H9 (cell line): Measurements from ENCODE around the gene EEF1AKMT3. TPM values are rescaled to one million over a fixed set of nuclear protein-coding genes. Genes with fewer than 3 reads are reported as not detected.
A peak's percentile ranks its signal among the peaks of the same experiment; 100 is the strongest.

Source experiments
- DNase-seq: peaks from one replicate; pipeline ENCODE4 v3.0.0-alpha.2; 2017
- H2AFZ ChIP-seq: one replicate; pipeline ENCODE4 v1.6.1; 2013; ENCODE audit warnings: mild to moderate bottlenecking, low read length, control low read depth, moderate library complexity
- H2AK5ac ChIP-seq: 2 replicates; pipeline ENCODE4 v1.6.1; 2013; ENCODE audit warnings: low read length, control low read depth, mixed read lengths; ENCODE audit not compliant: insufficient read length
- H2BK120ac ChIP-seq: one replicate; pipeline ENCODE4 v1.6.1; 2013; ENCODE audit warnings: low read depth, mild to moderate bottlenecking, low read length, control low read depth, inconsistent platforms; ENCODE audit not compliant: poor library complexity, severe bottlenecking
- H2BK12ac ChIP-seq: 2 replicates; pipeline ENCODE4 v1.6.1; 2013; ENCODE audit warnings: low read length, control low read depth, mixed read lengths, low read depth; ENCODE audit not compliant: insufficient read length
- H2BK15ac ChIP-seq: 2 replicates; pipeline ENCODE4 v1.6.1; 2013; ENCODE audit warnings: low read depth, low read length, control low read depth
- H2BK20ac ChIP-seq: one replicate; pipeline ENCODE4 v1.6.1; 2013; ENCODE audit warnings: low read depth, mild to moderate bottlenecking, low read length, control low read depth, inconsistent platforms; ENCODE audit not compliant: poor library complexity, severe bottlenecking
- H2BK5ac ChIP-seq: 2 replicates; pipeline ENCODE4 v1.6.1; 2013; ENCODE audit warnings: low read length, control low read depth, mixed read lengths; ENCODE audit not compliant: insufficient read length
- H3K14ac ChIP-seq: 2 replicates; pipeline ENCODE4 v1.6.1; 2013; ENCODE audit warnings: low read length, control low read depth; ENCODE audit not compliant: insufficient read depth
- H3K18ac ChIP-seq: 2 replicates; pipeline ENCODE4 v1.6.1; 2013; ENCODE audit warnings: low read depth, mild to moderate bottlenecking, mixed read lengths, low read length, control low read depth; ENCODE audit not compliant: insufficient read length
- H3K23ac ChIP-seq: 2 replicates; pipeline ENCODE4 v1.6.1; 2013; ENCODE audit warnings: low read length, control low read depth, mixed read lengths, low read depth; ENCODE audit not compliant: insufficient read length
- H3K23me2 ChIP-seq: 2 replicates; pipeline ENCODE4 v1.6.1; 2013; ENCODE audit warnings: low read depth, mild to moderate bottlenecking, mixed read lengths, low read length, control low read depth; ENCODE audit not compliant: insufficient read length, poor library complexity, severe bottlenecking
- H3K27ac ChIP-seq: 2 replicates; pipeline ENCODE4 v1.5.1; 2013; ENCODE audit warnings: low read length, control low read depth, mixed read lengths, low read depth; ENCODE audit not compliant: insufficient read length
- H3K27me3 ChIP-seq: 2 replicates; pipeline ENCODE4 v1.6.1; 2013; ENCODE audit warnings: low read length, control low read depth, inconsistent platforms; ENCODE audit not compliant: insufficient read depth
- H3K4ac ChIP-seq: 2 replicates; pipeline ENCODE4 v1.6.1; 2013; ENCODE audit warnings: low read depth, mild to moderate bottlenecking, control low read depth, inconsistent platforms, low read length, moderate library complexity
- H3K4me1 ChIP-seq: 2 replicates; pipeline ENCODE4 v1.6.1; 2013; ENCODE audit warnings: low read length, control low read depth, inconsistent platforms; ENCODE audit not compliant: insufficient read depth
- H3K4me2 ChIP-seq: 2 replicates; pipeline ENCODE4 v1.6.1; 2013; ENCODE audit warnings: low read length, control low read depth, mixed read lengths; ENCODE audit not compliant: insufficient read length, insufficient read depth
- H3K56ac ChIP-seq: 2 replicates; pipeline ENCODE4 v1.6.1; 2013; ENCODE audit warnings: low read depth, mild to moderate bottlenecking, mixed read lengths, low read length, control low read depth; ENCODE audit not compliant: insufficient read length
- H3K79me1 ChIP-seq: 2 replicates; pipeline ENCODE4 v1.6.1; 2013; ENCODE audit warnings: low read depth, mild to moderate bottlenecking, moderate library complexity, low read length, control low read depth, inconsistent platforms; ENCODE audit not compliant: insufficient read depth, poor library complexity, severe bottlenecking
- H3K79me2 ChIP-seq: 2 replicates; pipeline ENCODE4 v1.6.1; 2013; ENCODE audit warnings: low read length, control low read depth, inconsistent platforms; ENCODE audit not compliant: insufficient read depth
- H3K9ac ChIP-seq: 2 replicates; pipeline ENCODE4 v1.6.1; 2013; ENCODE audit warnings: low read length, control low read depth, mixed read lengths; ENCODE audit not compliant: insufficient read length; ENCODE audit errors: extremely low read depth
- H3K9me3 ChIP-seq: one replicate; pipeline ENCODE4 v1.6.1; 2013; ENCODE audit warnings: low read depth, low read length, inconsistent platforms; ENCODE audit not compliant: control insufficient read depth
- H3T11ph ChIP-seq: one replicate; pipeline ENCODE4 v1.6.1; 2013; ENCODE audit warnings: mild to moderate bottlenecking, low read length, control low read depth, inconsistent platforms
- H4K20me1 ChIP-seq: one replicate; pipeline ENCODE4 v1.6.1; 2013; ENCODE audit not compliant: control insufficient read depth, insufficient read length, insufficient read depth
- H4K5ac ChIP-seq: 2 replicates; pipeline ENCODE4 v1.6.1; 2013; ENCODE audit warnings: low read depth, mild to moderate bottlenecking, mixed read lengths, low read length, control low read depth; ENCODE audit not compliant: insufficient read length
- H4K8ac ChIP-seq: replicated peaks from 2 replicates; pipeline ENCODE4 v1.6.1; 2013; ENCODE audit warnings: low read length, control low read depth, mixed read lengths, low read depth; ENCODE audit not compliant: insufficient read length
- H4K91ac ChIP-seq: 2 replicates; pipeline ENCODE4 v1.6.1; 2013; ENCODE audit warnings: low read depth, mild to moderate bottlenecking, moderate library complexity, mixed read lengths, low read length, control low read depth; ENCODE audit not compliant: insufficient read length
- H3K27ac Mint-ChIP-seq, 3 experiments: 2 replicates in 2 of 3; 3 replicates in 1 of 3; pipeline ENCODE4 v1.8.0; 2020 to 2021; ENCODE audit warnings: mixed read lengths in 3 of 3, mild to moderate bottlenecking in 1 of 3, moderate library complexity in 1 of 3
- H3K27me3 Mint-ChIP-seq: 2 replicates; pipeline ENCODE4 v1.8.0; 2021; ENCODE audit warnings: low read depth, mild to moderate bottlenecking, moderate library complexity, mixed read lengths
- H3K36me3 Mint-ChIP-seq, 3 experiments: 2 replicates in 2 of 3; 3 replicates in 1 of 3; pipeline ENCODE4 v1.8.0; 2020 to 2021; ENCODE audit warnings: low read depth in 3 of 3, mixed read lengths in 3 of 3; ENCODE audit not compliant: insufficient read depth in 1 of 3
- H3K4me1 Mint-ChIP-seq, 2 experiments: 2 replicates each; pipeline ENCODE4 v1.8.0; 2020; ENCODE audit warnings: mixed read lengths in 2 of 2
- H3K4me3 Mint-ChIP-seq, 2 experiments: 2 replicates in 1 of 2; 3 replicates in 1 of 2; pipeline ENCODE4 v1.8.0; 2020 to 2021; ENCODE audit warnings: mild to moderate bottlenecking in 2 of 2, mixed read lengths in 2 of 2, moderate library complexity in 1 of 2
- H3K9me3 Mint-ChIP-seq, 2 experiments: 2 replicates in 1 of 2; 3 replicates in 1 of 2; pipeline ENCODE4 v1.8.0; 2020; ENCODE audit warnings: mild to moderate bottlenecking in 2 of 2, mixed read lengths in 2 of 2, moderate library complexity in 1 of 2
- CTCF ChIP-seq: fragments of 200-600 bp; sonication (generic); conservative IDR thresholded peaks from 3 replicates; pipeline ENCODE4 v1.8.0; 2021; ENCODE audit warnings: antibody characterized with exemption, mild to moderate bottlenecking
- WGBS: extraction: QIAGEN DNeasy Blood & Tissue Kit; methylation state at CpG from one replicate; pipeline ENCODE4 v1.1.7; 2013; ENCODE audit warnings: missing lambda C conversion rate, low lambda C conversion rate, mixed read lengths; ENCODE audit not compliant: insufficient read length; ENCODE audit errors: extremely low coverage; 5-methylcytosine and 5-hydroxymethylcytosine counted together
- total RNA-seq: library from RNA; stranded (reverse); gene quantifications from 2 replicates; pipeline ENCODE4 v1.2.1, GENCODE V29; 2021

EEF1AKMT3 gene
- total RNA-seq, 1 experiment from 2014 or later = 2.9 TPM

DNA sequence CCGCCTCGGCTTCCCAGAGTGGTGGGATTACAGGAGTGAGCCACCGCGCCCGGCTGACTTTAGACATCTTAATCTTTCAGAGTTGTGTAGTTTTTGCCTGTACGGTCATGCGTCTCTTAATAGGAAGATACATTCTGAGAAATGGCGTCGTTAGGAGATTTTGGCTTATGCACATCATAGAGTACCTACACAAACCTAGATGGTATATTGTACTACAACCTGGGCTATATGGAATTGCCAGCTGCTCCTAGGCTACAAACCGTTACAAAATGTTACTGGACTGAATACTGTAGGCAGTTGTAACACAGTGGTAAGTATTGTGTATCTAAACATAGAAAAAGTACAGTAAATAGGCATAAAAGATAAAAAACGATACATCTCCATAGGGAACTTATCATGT is 11.4 kb downstream of the EEF1AKMT3 start:
- Mint-ChIP-seq H3K4me3 (peak overlapping the region; percentile 77 to 100), H3K9me3 (peaks cover 0 to 3% of the 10 kb centered on the region in 2 experiments; a peak in 2 of 5 replicates), H3K27ac (no peak overlapping the region), H3K27me3 (no peaks in the 10 kb centered on the region), H3K4me1 (peaks cover 4 to 7% of the 10 kb centered on the region in 2 experiments), H3K36me3 (peaks cover 23 to 44% (median 32%) of the 10 kb centered on the region in 3 experiments)
- Histone ChIP-seq H2BK12ac (no peak overlapping the region), H3K56ac (no peak overlapping the region), H4K8ac (no peak overlapping the region), H3K9ac (no peak overlapping the region), H3K4me2 (no peak overlapping the region), H3K23me2 (peaks cover 5% of the 10 kb centered on the region), H3K27me3 (no peaks in the 10 kb centered on the region), H2AFZ (no peak overlapping the region), H4K5ac (no peak overlapping the region), H3K27ac (no peak overlapping the region), H4K20me1 (no peaks in the 10 kb centered on the region), H3T11ph (no peak overlapping the region), H2BK15ac (no peak overlapping the region), H3K4me1 (no peaks in the 10 kb centered on the region), H3K79me1 (no peaks in the 10 kb centered on the region), H3K18ac (no peak overlapping the region), H2BK20ac (no peak overlapping the region), H2AK5ac (no peak overlapping the region), H3K4ac (no peak overlapping the region), H3K79me2 (no peaks in the 10 kb centered on the region; the same call in 1 of the 2 replicates), H4K91ac (no peak overlapping the region), H3K23ac (no peak overlapping the region), H2BK5ac (no peak overlapping the region), H3K9me3 (no peaks in the 10 kb centered on the region), H2BK120ac (no peak overlapping the region), H3K14ac (no peak overlapping the region)
- no peak for DNase-seq
- WGBS = no CpG with 5 or more reads among the region's 11 CpGs
- TF ChIP-seq CTCF = no peak
